ENCODE results near the gene EXD3. TPM values are rescaled to one million over a fixed set of nuclear protein-coding genes. Genes with fewer than 3 reads are reported as not detected.
"Not testable (repeated sequence)": the region's sequence is repeated elsewhere in the genome, so short reads cannot be mapped to it uniquely, and the experiment has no call there.

Gene EXD3
- total and polyA plus RNA-seq, 5 donors: 7.9 to 14.6 (median 12.6) TPM

DNA sequence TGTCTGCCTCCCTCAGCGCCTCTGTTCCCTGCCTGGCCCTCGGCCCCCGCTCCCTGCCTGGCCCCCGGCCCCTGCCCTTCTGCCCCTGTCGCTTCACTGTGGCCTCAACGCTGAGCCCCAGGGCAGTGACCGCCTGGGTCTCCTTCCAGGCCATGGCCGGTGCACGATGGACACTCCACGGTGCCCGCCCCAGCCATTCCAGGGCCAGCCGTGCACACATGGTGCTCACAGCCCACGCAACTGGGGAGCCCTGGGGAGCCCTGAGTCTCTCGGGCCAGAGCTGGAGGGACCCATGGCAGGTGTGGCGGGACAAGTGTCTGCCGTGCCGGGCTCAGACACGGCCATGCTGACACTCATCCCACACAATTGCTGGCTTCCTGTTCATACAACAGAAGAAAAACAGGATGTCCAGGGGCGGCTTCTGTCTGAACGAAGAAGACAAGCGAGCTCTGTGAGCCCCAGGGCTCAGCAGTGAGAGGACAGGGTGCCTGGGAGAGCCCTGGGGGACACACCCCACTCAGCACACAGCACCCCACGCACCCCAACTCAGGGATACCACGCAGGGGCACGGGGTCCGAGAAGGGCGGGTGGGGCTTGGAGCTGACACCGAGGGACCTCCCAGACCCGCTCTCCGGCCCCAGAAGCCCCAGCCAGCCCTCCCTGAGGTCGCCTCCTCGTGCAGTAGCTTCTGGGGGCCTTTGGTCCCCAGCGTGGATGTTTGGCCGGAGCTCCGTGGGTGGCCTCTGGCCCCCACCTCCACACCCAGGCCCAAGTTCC, 35.7 kb downstream of the EXD3 start:
- Histone ChIP-seq H3K27ac (ENCODE audit: low read length) (peak overlapping the region; percentile 43), H3K9me3 (ENCODE audit: control insufficient read depth, low read length) (no peaks in the 10 kb centered on the region), H3K4me3 (ENCODE audit: low read length) (no peak overlapping the region), H3K27me3 (ENCODE audit: control insufficient read depth, insufficient read depth) (no peaks in the 10 kb centered on the region), H3K4me1 (ENCODE audit: control insufficient read depth, insufficient read depth, low read length) (no peaks in the 10 kb centered on the region)
- peak in 1 of 2 donors; percentile 54 for ATAC-seq
- DNase-seq: peak in 2 of 3 donors; percentile 57 to 63
- intact Hi-C loops (cut with DNase I): no loop called here
- WGBS: 48% methylated on average over 34 of the region's 34 CpGs

DNA sequence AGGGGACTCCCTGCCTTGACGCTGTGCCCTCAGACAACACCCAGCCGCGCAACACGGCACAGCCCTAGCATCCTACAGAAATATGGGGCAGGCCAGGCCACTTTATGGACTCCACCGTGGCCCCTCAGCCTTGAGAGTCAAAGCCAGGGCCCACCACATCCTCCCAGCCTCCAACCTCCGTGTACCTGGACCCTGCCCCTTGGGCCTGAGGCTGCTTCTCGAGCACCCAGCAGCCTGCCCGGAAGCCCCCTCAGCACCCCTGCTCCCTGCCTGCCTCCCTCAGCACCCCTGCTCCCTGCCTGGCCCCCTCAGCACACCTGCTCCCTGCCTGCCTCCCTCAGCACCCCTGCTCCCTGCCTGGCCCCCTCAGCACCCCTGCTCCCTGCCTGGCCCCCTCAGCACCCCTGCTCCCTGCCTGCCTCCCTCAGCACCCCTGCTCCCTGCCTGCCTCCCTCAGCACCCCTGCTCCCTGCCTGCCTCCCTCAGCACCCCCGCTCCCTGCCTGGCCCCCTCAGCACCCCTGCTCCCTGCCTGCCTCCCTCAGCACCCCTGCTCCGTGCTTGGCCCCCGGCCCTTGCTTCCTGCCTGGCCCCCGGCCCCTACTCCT, 36.4 kb downstream of the EXD3 start:
- H3K4me1 ChIP-seq (ENCODE audit: control insufficient read depth, insufficient read depth, low read length); H3K4me3 ChIP-seq (ENCODE audit: low read length): not testable (repeated sequence)

DNA sequence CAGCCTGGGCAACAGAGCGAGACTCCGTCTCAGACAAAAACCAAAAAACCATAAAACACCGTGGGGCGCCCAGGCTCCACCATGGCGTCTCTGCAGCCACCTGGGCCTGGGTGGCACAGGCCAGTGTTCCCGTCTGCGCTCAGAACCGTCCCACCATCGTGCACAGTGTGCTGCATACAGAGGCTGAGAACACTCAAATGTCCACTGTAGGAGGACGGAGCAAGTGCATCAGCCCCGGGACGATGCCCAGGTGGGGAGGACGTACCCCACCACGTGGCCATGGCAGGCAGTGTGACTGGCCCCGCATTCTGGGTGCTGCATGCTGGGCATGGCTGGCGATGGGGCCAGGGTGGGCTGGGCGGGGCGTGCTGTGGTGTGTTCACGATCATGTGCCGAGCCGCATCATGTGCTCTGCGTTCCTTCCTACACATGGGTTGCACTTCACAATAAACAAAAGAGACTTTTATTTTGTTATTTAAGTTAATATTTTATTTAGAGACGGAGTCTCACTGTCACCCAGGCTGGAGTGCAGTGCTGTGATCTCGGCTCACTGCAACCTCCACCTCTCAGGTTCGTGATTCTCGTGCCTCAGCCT, 37.8 kb downstream of the EXD3 start:
- DNase-seq: peak in 2 of 3 donors; percentile 6 to 40
- 94% methylated on average over 26 of the region's 26 CpGs for WGBS
- Histone ChIP-seq H3K27me3 (ENCODE audit: control insufficient read depth, insufficient read depth) (no peaks in the 10 kb centered on the region), H3K27ac (ENCODE audit: low read length) (no peak overlapping the region), H3K4me3 (ENCODE audit: low read length) (no peak overlapping the region), H3K4me1 (ENCODE audit: control insufficient read depth, insufficient read depth, low read length) (no peaks in the 10 kb centered on the region), H3K9me3 (ENCODE audit: control insufficient read depth, low read length) (no peaks in the 10 kb centered on the region)
- intact Hi-C loops (cut with DNase I): no loop called here
- no peak for ATAC-seq

More for the DNA sequence above, 36.4 kb downstream of the EXD3 start:
- H3K9me3 ChIP-seq (ENCODE audit: control insufficient read depth, low read length); ATAC-seq; H3K27me3 ChIP-seq (ENCODE audit: control insufficient read depth, insufficient read depth); intact Hi-C loops (cut with DNase I); H3K27ac ChIP-seq (ENCODE audit: low read length): not testable (repeated sequence)
- 75% methylated on average over 12 of the region's 12 CpGs for WGBS
- peak in 1 of 3 donors; percentile 41 for DNase-seq

GRCh38 chr9:137383784-137384756, 38.9 kb downstream of the EXD3 start:
- Histone ChIP-seq H3K4me1 (ENCODE audit: control insufficient read depth, insufficient read depth, low read length) (no peaks in the 10 kb centered on the region), H3K4me3 (ENCODE audit: low read length) (no peak overlapping the region), H3K27ac (ENCODE audit: low read length) (no peak overlapping the region), H3K27me3 (ENCODE audit: control insufficient read depth, insufficient read depth) (no peaks in the 10 kb centered on the region), H3K9me3 (ENCODE audit: control insufficient read depth, low read length) (no peaks in the 10 kb centered on the region)
- intact Hi-C loops (cut with DNase I): no loop called here
- WGBS: 87% methylated on average over 39 of the region's 39 CpGs
- DNase-seq: peak; percentile 10 to 53 (median 52)
- no peak for ATAC-seq

DNA sequence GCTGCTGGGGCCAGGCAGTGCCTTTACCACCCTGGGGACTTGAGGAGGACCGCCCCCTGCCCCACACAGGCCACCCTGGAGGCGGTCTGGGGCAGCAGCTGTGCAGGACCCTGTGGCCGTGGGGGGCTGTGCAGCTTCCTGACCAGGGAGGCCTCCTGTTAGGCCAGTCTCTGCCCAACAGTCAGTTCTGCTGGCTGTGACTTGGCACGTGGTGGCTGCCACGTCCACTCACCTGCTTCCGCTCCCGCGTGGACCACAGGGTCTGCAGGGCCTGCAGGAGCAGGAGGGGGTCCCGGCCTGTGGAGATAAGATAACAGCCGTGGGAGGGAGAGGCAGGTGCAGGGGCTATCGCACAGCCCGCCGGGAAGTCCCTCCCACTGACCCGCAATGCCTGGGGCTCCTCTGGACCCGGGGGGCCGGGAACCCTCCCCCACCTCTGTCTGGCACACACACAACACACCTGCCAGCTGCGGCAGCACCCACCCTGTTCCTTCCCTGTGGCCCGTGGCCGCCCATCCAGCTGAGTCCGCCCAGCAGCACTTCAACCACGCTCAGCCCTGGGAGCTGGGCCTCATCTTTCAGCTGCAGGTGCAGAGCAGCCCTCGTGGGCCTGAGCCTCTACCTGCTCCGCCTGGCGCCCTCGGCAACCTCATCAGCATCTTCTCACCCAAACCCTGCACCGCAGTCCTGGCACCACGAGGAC, 39.7 kb downstream of the EXD3 start:
- DNase-seq: peak in 2 of 3 donors; percentile 11 to 49
- no peaks in the 10 kb centered on the region for H3K9me3 ChIP-seq (ENCODE audit: control insufficient read depth, low read length)
- 69% methylated on average over 27 of the region's 27 CpGs for WGBS

GRCh38 chr9:137382444-137383080, 40.4 kb downstream of the EXD3 start:
- 79% methylated on average over 25 of the region's 25 CpGs for WGBS
- peak in 2 of 3 donors; percentile 34 to 56 for DNase-seq
- intact Hi-C loops (cut with DNase I): no loop called here

More for the DNA sequence above, 39.7 kb downstream of the EXD3 start:
- H3K4me1 ChIP-seq (ENCODE audit: control insufficient read depth, insufficient read depth, low read length): no peaks in the 10 kb centered on the region
- no peak overlapping the region for H3K4me3 ChIP-seq (ENCODE audit: low read length)
- H3K27ac ChIP-seq (ENCODE audit: low read length): no peak overlapping the region
- intact Hi-C loops (cut with DNase I): no loop called here
- ATAC-seq: peak in 1 of 2 donors; percentile 6
- H3K27me3 ChIP-seq (ENCODE audit: control insufficient read depth, insufficient read depth): no peaks in the 10 kb centered on the region

DNA sequence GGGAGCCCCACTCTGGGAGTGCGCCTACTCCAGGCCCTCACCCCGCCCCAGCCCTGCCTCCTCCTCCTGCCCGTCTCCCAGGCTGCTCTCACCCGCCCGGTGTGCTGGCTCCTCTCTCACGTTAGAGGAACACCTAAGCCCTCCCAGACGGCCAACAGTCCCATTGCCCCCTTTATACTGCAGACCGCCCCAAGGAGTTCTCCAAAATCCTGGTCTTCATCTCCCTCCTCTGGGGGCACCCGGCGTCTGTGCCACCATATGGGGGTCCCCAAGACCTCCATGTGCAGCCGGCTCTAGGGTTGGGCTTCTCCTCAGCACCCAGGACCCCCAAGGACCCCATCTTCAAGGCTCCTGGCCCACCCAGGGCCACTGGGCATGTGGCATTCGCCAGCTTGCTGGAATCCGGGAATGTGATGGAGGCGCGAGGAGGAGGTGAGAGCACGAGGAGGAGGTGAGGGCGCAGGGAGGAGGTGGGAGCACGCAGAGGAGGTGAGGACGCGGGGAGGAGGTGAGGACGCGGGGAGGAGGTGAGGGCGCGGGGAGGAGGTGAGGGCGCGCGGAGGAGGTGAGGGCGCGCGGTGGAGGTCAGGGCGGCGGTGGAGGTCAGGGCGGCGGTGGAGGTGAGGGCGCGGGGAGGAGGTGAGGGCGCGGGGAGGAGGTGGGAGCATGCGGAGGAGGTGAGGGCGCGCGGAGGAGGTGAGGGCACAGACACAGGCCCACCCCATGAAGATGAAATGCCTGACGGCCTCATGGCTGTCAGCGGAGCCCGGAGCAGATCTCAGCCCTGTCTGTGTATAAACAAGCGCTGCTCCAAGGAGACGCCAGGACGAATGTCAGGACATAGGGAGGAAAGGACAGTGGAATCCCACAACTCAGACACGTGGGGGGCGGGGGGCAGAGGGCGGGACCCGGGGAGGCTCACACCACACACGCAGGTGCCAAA, 41.2 kb downstream of the EXD3 start:
- 93% methylated on average over 53 of the region's 53 CpGs for WGBS

More at GRCh38 chr9:137382444-137383080, 40.4 kb downstream of the EXD3 start:
- no peak overlapping the region for H3K4me3 ChIP-seq (ENCODE audit: low read length)
- H3K9me3 ChIP-seq (ENCODE audit: control insufficient read depth, low read length): no peaks in the 10 kb centered on the region
- H3K4me1 ChIP-seq (ENCODE audit: control insufficient read depth, insufficient read depth, low read length): no peaks in the 10 kb centered on the region
- ATAC-seq: peak in 1 of 2 donors; percentile 10
- H3K27ac ChIP-seq (ENCODE audit: low read length): no peak overlapping the region
- H3K27me3 ChIP-seq (ENCODE audit: control insufficient read depth, insufficient read depth): no peaks in the 10 kb centered on the region

DNA sequence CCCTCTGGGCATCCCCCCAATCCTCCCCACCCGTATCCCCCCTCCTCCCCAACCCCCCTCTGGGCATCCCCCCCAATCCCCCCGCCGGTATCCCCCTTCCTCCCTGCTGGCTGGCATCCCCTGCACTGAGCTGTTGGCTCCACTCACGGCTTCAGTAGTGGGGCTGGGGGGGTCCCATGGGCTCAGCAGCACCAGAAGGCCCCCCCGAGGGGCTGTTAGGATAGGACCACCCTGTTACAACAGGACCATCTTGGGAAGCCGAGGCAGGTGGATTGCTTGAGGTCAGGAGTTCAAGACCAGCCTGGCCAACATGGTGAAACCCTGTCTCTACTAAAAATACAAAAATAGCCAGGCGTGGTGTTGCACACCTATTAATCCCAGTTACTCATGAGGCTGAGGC, 42.4 kb downstream of the EXD3 start:
- DNase-seq (peak; percentile 7 to 40 (median 33)), ATAC-seq (no peak)
- intact Hi-C loops (cut with DNase I): no loop called here
- Histone ChIP-seq H3K4me1 (ENCODE audit: control insufficient read depth, insufficient read depth, low read length) (no peaks in the 10 kb centered on the region), H3K27me3 (ENCODE audit: control insufficient read depth, insufficient read depth) (no peaks in the 10 kb centered on the region), H3K4me3 (ENCODE audit: low read length) (no peak overlapping the region), H3K27ac (ENCODE audit: low read length) (no peak overlapping the region), H3K9me3 (ENCODE audit: control insufficient read depth, low read length) (no peaks in the 10 kb centered on the region)
- 98% methylated on average over 7 of the region's 7 CpGs for WGBS

More for the DNA sequence above, 41.2 kb downstream of the EXD3 start:
- ATAC-seq (no peak), DNase-seq (peak in 2 of 3 donors; percentile 7 to 56)
- H3K4me1 ChIP-seq (ENCODE audit: control insufficient read depth, insufficient read depth, low read length): no peaks in the 10 kb centered on the region
- H3K4me3 ChIP-seq (ENCODE audit: low read length): no peak overlapping the region
- no peaks in the 10 kb centered on the region for H3K9me3 ChIP-seq (ENCODE audit: control insufficient read depth, low read length)
- intact Hi-C loops (cut with DNase I): no loop called here
- H3K27ac ChIP-seq (ENCODE audit: low read length): no peak overlapping the region
- H3K27me3 ChIP-seq (ENCODE audit: control insufficient read depth, insufficient read depth): no peaks in the 10 kb centered on the region

GRCh38 chr9:137380171-137380570, 42.8 kb downstream of the EXD3 start:
- Histone ChIP-seq H3K27me3 (ENCODE audit: control insufficient read depth, insufficient read depth) (no peaks in the 10 kb centered on the region), H3K9me3 (ENCODE audit: control insufficient read depth, low read length) (no peaks in the 10 kb centered on the region), H3K4me1 (ENCODE audit: control insufficient read depth, insufficient read depth, low read length) (no peaks in the 10 kb centered on the region), H3K4me3 (ENCODE audit: low read length) (no peak overlapping the region), H3K27ac (ENCODE audit: low read length) (no peak overlapping the region)
- 89% methylated on average over 14 of the region's 16 CpGs for WGBS
- ATAC-seq (no peak), DNase-seq (peak in 2 of 3 donors; percentile 4 to 49)
- intact Hi-C loops (cut with DNase I): no loop called here

Measured in right cardiac atrium (tissue), 5 donors.